HT-29 (cell line): ENCODE results near the gene CHRND. TPM values are rescaled to one million over a fixed set of nuclear protein-coding genes. Genes with fewer than 3 reads are reported as not detected.

ENCODE experiments used
- DNase-seq: peaks from one replicate; pipeline ENCODE4 v3.0.0-alpha.2; 2015; ENCODE audit warnings: low spot score
- total RNA-seq: library from RNA; depleted of rRNA; stranded (reverse); fragments of >200 nt; shearing (Covaris generic); gene quantifications from 2 replicates; pipeline ENCODE4 v1.2.3, GENCODE V29; 2014

Gene CHRND
- total RNA-seq, 1 experiment from 2014 or later = not detected

DNA sequence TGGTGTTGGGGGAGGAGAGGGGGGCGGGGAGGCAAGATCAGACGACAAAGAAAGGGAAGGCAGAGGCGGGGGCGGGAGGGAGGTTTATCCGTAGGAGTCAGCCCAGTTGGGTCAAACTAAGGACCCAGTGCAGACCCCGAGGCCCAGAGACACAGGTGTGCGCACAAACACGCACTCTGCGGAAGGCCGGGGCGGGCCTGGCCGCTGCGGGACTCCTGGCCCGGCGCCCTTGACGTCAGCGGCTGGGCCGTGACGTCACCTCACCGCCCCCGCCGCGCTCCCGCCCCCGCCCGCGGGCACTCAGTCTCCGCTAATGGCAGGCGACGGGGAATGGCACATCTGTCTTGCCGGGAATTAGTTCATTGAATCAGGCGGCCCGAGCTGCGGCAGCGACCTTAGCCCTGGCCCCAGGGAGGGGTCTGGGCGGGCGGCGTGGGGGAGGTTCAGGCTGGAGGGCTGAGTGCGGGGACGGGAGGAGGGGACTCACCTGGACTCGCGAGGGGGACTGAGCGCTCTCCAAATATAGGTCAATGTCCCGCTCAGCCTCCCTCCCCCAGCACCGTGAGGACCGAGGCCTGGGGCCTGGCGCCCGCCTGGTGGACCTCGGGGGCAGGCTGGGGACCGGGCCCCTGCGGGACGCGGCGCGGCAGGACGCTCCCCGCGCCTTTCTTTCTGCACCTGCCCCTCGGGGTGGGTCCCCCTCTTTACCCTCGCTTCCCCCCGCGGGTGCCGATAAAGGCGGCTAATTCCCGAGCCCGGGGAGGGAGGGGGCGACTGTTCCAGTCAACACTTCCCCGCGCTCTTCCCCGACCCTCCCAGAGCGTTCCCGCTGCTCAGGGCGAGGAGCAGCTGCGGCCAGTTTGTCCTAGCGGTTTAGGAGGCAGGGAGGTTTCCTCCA lies 22.8 kb upstream of the CHRND start:
- DNase-seq = no peak

DNA sequence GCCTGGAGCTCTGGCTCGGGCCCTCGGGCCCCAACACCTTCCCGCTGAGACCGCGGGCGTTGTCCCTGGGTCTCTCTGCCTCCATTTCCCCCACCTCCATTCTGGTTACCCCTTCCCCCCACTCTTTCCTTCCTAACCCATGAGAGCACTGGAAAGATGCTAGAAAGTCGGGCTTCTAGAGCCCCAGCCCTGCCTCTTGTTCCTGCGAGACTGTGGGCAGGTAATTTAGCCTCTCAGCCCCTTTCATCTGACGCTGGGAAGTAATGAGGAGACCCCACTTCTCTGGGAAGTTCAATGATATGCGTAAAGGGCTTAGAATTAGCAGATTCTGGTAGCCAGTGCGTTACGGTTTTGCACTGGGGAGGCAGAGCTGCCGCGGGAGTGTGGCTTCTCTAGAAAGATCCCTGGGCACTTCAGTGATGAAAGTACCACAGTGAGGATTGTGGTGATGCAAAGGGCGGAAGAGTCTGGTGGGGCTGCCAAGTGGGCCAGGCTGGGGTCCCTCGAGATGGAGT lies 22.1 kb upstream of the CHRND start:
- no peak for DNase-seq

DNA sequence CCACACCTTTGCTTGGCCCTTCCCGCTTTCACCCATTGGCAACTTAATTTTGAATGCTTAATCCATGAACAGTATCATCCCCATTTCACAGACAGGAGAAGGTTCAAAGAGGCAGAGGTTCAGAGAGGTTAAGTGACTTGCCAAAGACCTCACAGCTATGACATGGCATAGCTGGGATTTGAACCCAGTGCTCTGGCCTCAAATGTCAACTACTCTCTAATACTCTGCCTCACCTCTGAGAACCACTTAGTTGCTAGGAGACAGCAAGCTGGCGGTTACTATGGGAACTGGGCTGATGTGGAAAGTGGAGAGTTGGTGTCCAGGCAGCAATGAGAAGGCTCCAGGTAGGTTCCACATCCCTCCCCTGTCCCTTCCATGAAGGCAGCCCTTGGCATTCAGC lies 21.5 kb upstream of the CHRND start:
- no peak for DNase-seq

DNA sequence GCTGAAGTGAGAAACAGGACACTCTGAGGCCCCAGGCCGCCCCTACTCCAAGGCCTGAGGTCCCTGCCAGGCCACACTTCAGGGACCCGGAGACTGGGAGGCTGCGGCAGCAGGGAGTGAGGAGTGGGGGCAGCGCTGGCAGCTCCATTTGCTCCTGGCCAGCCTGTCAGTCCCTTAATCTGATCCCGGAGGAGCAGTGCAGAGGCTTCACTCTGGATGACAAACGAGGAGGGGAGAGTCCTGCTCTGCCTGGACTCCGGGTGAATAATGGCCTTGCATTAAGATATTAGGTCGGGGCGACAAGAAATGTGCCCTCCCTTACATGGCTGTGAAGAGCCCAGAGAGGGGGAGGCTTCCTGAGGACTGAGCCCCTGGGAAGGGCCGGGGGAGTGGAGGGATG lies 20.1 kb upstream of the CHRND start:
- DNase-seq = no peak

DNA sequence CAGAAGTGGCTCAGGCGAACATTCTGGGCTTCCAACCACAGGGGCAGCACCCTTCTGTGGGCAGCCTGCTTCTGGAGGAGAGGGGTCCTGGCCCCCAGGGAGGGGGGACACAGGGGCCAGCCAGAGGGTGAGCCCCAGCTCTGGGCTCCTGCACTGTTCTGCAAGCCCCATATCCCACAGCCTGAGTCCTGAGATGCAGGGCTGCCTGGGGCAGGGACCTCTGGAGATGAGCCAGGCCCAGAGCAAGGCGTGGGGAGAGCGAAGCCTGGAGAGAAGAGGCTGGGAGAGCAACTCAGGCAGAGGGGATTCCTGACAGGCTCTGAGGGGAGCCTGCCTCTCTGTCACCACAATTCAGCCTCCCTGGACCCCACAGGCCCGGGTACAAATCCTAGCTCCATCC lies 19.3 kb upstream of the CHRND start:
- no peak for DNase-seq

DNA sequence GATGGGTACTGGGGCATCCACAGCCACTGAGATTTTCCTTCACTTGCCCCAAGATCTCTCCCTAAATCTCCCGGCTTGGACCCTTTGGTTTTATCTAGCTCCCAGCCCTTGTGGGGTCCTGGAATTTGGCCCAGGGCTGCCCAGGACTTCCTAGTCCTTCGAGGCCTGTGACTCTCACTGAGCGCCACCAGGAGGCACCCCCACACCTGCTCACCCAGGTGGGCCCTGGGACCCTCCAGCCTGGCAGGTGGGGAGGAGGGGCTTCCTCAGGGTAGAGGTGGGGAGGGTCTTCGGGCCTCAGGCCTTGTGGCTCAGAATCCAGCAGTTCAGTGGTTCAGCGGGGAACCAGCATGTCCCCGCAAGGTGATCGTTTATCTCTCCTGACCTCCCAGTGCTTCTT lies 17.7 kb upstream of the CHRND start:
- DNase-seq = no peak

DNA sequence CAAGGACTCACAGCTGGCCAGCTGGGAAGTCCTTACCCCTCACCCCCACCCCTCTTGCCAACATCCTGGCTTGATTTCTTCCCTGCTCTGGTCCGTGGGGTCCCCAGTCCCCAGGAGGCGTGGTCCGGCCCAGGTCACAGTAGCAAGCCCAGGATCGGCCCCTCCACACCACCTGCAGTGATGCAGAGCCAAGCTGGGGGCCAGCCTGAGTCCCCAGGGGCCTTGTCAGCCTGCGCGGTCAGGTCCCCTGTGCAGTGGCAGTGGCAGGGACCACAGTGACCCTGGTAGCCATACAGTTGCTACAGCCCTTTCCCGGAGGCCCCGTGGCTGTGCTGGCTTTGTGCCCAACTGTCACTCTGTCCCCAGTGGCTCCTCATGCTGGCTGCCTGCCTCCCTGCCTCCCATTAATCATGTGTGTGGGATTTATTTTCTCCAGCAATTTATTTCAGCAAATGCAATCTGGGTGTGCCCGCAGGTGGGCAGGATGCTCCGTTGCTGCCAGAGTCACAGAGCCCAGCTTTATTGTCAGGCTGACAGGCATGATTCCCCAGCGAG lies 14.5 kb upstream of the CHRND start:
- no peak for DNase-seq

DNA sequence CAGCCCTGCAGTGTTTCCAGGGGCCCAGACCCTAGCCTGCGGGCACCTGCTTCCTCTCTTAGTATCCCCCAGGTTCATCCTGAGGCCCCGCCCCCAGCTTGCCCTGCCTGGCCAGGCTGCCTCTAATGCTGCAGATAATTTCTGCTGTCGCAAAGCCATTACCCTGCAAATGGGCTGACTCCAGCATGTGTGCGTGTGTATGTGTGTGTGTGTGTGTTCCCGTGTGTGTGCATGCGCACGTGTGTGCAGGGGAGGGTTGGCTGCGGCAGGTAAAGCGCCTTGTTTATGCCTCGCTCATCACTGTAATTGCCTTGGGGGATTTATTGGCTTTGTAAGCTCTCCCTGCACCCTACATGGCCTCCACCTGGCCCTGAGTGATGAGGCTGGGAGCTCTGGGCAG lies 13.4 kb upstream of the CHRND start:
- no peak for DNase-seq

DNA sequence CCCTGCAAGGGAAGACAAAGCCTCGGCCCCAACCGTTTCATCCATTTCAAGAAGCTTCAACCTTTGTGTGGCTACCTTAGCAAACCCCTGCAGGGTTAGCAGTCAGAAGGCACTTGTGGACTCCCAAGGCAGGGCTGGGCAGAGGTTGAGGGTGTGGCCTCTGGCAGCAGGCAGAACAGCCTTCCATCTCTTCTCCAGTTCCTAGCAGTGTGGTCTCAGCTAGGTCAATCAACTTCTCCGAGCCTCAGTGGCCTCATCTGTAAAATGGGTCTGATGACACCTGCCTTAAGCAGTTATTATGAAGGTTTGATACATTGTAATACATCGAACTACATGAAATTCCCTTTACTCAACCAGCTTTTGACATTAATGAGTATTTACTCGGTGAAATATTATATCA lies 12.6 kb upstream of the CHRND start:
- DNase-seq = no peak

DNA sequence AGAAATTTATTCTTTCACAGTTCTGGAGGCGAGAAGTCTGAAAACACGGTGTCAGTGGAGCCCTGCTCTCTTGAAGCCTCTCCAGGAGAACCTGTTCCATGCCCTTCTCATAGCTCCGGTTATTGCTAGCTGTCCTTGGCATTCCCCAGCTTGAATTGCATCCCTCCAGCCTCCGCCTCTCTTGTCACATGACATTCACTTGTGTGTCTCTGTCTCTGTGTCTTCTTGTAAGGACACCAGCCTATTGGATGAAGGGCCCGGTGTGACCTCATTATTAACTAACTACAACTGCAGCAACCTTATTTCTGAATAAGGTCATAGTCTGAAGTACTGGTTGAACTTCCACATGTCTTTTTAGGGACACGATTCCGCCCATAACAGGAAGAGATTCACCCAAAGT lies 10.3 kb upstream of the CHRND start:
- DNase-seq = no peak

DNA sequence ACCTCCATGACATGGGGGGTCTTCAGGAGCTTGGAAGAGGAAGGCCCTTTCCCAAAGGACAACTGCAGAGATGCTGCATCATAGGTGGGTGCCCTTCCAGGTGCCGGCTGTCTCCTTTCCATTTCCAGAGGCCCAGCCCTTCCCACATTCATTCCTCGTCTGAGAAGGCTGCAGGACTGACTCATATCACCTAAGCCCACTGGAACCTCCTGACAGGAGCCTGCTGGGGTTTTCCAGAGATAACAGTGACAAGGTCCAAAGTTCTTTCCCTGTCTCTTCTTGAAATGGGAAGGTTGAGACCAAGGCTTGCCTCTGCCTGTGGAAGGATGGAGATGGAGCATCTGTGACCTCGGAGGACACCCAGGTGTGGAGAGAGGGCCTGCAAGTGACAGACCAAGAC lies 9.4 kb upstream of the CHRND start:
- DNase-seq = no peak

DNA sequence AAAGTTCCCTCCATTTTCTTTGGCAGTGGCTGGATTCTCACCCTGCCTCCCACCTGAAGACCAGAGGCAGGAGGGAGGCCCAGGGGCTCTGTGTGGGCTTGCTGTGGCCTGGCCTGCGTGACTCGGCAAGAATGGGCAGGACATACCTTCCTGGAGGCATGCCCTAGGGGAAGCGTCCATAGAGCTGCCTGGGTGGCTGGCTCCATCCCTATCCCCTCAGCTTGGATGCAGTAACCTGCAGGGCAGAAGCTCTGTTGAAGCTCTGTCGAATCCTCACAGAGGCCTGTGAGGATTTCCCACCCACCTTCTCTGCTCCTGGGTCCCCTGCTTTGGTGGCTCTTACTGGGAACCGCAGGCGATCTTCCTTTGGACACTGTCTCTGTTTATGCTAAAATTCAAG lies 7.1 kb upstream of the CHRND start:
- no peak for DNase-seq

DNA sequence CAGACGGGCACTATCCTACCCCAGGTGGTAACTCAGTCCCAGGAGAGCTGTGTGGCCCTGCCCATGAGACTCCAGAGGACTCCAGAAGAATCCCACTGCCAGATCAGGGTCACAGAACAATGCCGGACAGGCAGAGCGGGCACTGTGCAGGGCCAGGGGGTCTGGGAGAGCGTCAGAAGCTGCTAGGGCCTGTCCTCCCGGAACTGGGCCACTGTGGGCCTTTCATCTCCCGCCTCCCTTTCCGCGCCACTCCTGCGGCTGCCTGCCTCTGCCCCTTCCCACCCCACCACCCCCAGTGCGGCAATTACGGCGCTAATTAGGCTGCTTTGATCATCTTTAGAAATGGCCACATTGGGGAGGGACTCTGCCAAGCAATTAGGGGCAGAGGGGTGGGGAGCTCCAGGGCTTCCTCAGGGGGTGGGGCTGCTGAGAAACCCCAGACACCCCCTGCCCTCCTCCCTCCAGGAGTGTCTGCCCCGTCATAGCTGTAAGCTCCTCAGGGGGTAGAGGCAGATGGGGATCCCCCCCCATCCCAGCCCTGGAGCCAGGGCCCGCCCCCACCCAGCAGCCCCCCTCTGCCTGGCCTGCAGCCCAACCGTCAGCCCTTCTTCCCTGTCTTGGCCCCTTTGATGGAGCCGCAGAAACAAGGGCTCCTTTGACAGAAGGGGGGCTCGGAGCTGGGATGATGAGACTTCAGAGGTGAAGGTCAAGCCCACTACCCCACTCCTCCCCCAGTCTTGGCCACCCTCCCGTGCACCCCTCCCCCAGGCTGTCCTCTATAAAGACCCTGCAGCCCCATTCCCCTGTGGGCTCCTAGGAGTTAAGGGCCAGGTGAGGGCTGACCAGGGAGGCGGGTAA lies 6.2 kb upstream of the CHRND start, which contains the start of gene PRSS56:
TSS of gene PRSS56 (plus strand) at position 808 of the 858 bp plus-strand sequence. CDS start 211 bp downstream, outside the sequence.
- no peak for DNase-seq

DNA sequence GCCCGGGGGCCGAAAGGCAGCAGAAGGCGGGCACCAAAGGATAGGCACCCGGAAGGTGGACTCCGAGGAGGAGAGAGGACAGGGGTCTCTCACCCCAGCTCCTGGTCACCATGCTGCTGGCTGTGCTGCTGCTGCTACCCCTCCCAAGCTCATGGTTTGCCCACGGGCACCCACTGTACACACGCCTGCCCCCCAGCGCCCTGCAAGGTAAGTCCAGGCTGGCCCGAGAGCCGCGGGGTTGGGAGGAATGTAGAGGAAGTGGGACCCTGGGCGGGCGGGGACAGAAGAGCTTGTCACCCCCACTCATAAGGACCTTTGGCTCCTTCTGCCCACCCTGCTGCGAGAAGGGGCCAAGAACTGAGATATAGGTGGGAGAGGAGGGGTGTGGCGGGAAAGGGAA lies 5.5 kb upstream of the CHRND start:
- no peak for DNase-seq

DNA sequence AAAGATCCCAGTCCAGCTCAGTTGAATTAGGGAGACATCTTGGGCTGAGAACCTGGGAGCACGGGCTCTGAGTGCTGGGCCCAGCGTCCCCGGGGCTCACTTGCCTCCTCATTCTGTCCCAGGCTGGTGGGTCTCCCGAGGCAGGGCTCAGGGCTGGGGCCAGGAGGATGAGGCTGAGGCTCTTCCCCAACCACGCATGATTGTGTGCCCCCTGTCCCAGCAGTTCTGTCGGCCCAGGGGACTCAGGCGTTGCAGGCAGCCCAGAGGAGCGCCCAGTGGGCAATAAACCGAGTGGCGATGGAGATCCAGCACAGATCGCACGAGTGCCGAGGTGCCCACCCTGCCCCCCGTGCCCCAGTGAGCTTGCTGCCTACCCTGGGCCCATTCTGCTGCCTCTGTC lies 4.9 kb upstream of the CHRND start:
- no peak for DNase-seq

DNA sequence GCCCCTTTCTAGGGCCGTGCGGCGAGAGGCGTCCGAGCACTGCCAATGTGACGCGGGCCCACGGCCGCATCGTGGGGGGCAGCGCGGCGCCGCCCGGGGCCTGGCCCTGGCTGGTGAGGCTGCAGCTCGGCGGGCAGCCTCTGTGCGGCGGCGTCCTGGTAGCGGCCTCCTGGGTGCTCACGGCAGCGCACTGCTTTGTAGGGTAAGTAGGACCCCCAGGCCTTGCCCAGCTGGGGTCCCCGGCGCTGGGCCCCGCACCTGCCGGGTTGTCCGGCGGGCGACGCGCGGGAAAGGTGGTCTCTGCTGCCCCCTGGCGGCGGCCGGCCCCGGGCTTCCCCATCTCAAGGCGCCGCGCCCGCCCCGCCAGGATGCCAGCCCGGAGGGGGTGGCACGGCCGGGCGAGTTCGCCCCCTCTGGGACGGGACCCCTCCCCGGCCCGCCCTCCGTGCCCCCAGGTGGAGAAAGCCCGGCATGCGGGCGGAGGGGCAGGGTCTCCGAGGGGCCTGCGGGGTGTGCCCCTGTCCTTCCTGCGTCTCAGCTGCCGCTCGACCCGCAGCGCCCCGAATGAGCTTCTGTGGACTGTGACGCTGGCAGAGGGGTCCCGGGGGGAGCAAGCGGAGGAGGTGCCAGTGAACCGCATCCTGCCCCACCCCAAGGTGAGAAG lies 3.9 kb upstream of the CHRND start:
- peak; percentile 44 for DNase-seq

DNA sequence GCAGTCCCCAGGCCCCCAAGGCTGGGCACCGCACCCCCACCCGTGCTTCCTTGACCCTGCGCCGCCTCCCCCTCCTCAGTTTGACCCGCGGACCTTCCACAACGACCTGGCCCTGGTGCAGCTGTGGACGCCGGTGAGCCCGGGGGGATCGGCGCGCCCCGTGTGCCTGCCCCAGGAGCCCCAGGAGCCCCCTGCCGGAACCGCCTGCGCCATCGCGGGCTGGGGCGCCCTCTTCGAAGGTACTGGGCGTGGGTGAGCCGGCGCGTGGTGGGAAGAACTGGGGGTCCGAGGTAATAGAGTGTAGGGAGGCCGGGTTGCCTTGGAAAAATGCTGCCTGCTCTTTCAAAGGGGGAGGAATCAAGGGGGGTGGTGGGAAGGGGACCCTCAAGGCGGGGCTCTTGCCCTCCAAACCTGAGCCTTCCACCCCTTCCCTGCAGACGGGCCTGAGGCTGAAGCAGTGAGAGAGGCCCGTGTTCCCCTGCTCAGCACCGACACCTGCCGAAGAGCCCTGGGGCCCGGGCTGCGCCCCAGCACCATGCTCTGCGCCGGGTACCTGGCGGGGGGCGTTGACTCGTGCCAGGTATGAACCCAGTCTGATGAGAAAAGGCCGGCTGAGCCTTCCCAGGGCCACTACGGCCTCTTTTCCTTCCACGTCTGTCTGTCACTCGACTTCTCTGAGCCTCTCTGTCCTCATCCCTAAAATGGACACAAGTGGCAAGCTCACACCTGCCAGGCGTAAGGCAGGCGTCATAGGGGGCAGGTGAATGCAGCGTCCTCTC lies 3.1 kb upstream of the CHRND start:
- no peak for DNase-seq

DNA sequence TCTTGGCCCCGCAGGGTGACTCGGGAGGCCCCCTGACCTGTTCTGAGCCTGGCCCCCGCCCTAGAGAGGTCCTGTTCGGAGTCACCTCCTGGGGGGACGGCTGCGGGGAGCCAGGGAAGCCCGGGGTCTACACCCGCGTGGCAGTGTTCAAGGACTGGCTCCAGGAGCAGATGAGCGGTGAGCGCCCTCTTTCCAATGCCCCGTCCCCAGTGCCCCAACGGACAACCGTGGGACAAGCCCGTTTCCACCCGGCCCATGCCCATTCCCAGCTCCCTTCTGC lies 2.6 kb upstream of the CHRND start:
- no peak for DNase-seq

DNA sequence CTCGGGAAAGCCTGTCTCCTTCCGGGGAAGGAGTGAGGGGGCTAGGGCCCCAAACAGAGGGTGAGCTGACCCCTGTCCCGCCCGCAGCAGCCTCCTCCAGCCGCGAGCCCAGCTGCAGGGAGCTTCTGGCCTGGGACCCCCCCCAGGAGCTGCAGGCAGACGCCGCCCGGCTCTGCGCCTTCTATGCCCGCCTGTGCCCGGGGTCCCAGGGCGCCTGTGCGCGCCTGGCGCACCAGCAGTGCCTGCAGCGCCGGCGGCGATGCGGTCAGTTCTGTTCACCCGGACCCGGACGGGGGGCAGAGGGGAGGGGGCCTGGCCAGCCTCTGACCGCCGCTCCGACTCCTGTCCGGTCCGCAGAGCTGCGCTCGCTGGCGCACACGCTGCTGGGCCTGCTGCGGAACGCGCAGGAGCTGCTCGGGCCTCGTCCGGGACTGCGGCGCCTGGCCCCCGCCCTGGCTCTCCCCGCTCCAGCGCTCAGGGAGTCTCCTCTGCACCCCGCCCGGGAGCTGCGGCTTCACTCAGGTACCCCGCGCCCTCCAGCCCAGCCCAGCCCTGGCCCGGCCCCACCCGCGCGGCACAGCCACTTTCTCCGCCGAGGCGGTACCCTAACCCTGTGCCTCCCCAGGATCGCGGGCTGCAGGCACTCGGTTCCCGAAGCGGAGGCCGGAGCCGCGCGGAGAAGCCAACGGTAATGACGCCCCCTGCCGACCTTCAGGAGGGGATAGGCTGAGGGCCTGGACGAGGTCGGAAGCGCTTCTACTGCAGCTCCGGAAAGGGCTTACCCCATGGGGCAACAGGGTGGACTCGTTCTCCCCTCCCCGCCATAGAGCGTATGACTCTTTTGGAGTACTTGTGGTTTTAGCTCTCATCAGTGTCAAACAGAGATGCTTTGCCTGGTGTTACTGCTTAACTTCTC lies 2.0 kb upstream of the CHRND start:
- no peak for DNase-seq

DNA sequence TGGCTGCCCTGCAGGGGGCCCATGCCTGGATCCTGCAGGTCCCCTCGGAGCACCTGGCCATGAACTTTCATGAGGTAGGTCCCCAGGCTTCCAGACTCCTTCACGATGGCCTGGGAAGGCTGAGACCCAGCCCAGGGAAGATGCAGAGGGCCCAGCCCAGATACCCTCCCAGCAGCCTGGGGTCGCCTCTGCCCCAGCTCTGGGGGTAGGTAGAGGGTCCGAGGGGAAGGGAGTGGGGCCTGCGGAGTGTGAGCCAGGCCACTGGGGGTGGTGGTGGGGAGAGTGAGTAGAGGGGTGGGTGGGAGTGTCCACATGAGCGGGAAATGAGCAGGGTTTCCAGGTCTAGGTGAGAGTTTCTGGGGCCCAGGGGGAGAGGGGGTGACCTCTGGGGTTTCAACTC lies 1.2 kb upstream of the CHRND start:
- no peak for DNase-seq
